OCI-LY7 (cell line): ENCODE results near the gene TESK1. TPM values are rescaled to one million over a fixed set of nuclear protein-coding genes. Genes with fewer than 3 reads are reported as not detected.

Experiments
- BruUV-seq: library from RNA; stranded (reverse); fragments of 400-500 nt; replicated peaks from 2 replicates; lab custom pipeline; 2021; lab: Mats Ljungman, UMichigan
- CTCF ChIA-PET: fragments of 300-600 bp; sonication (Branson Sonifier 250); formaldehyde crosslinking; loops from one replicate; lab custom pipeline; 2022; ENCODE audit warnings: antibody characterized with exemption; ENCODE audit not compliant: unreplicated experiment; lab: Charles Lee
- POLR2A ChIA-PET: fragments of 300-600 bp; sonication (Branson Sonifier 250); formaldehyde crosslinking; loops from one replicate; lab custom pipeline; 2022; ENCODE audit warnings: antibody characterized with exemption; lab: Charles Lee
- DNase-seq: peaks from one replicate; pipeline ENCODE4 v3.0.0-alpha.2; 2015; ENCODE audit warnings: low spot score
- H2AFZ ChIP-seq: fragments of 200-600 bp; sonication (generic), shearing (Covaris generic); 2 replicates; pipeline ENCODE4 v1.6.1; 2014; ENCODE audit warnings: mild to moderate bottlenecking, antibody characterized with exemption, low read length, moderate library complexity
- H3K27ac ChIP-seq: fragments of 200-600 bp; sonication (generic); 2 replicates; pipeline ENCODE4 v1.5.1; 2014; ENCODE audit warnings: mixed run types, low read depth, mild to moderate bottlenecking, moderate library complexity, low read length, inconsistent platforms; ENCODE audit not compliant: poor library complexity, severe bottlenecking
- H3K36me3 ChIP-seq: fragments of 200-600 bp; sonication (generic); 2 replicates; pipeline ENCODE4 v1.6.1; 2014; ENCODE audit warnings: mild to moderate bottlenecking, antibody characterized with exemption, low read length, moderate library complexity, mixed read lengths; ENCODE audit not compliant: insufficient read depth
- H3K4me1 ChIP-seq: fragments of 200-600 bp; sonication (generic); 2 replicates; pipeline ENCODE4 v1.5.1; 2014; ENCODE audit warnings: mild to moderate bottlenecking, low read length; ENCODE audit not compliant: insufficient read depth, poor library complexity, severe bottlenecking
- H3K4me2 ChIP-seq: fragments of 200-600 bp; sonication (generic); 2 replicates; pipeline ENCODE4 v1.6.1; 2014; ENCODE audit warnings: mild to moderate bottlenecking, low read length
- H3K4me3 ChIP-seq: fragments of 200-600 bp; sonication (generic); 2 replicates; pipeline ENCODE4 v1.5.1; 2014; ENCODE audit warnings: mild to moderate bottlenecking, low read depth, low read length; ENCODE audit not compliant: poor library complexity, severe bottlenecking
- H3K79me2 ChIP-seq: fragments of 200-600 bp; sonication (generic); 2 replicates; pipeline ENCODE4 v1.6.1; 2016; ENCODE audit warnings: low read depth, mild to moderate bottlenecking, low read length, moderate library complexity, mixed read lengths; ENCODE audit not compliant: insufficient read depth
- H3K9me2 ChIP-seq: fragments of 200-600 bp; sonication (generic); 2 replicates; pipeline ENCODE4 v1.6.1; 2016; ENCODE audit warnings: mild to moderate bottlenecking, low read length, mixed read lengths; ENCODE audit not compliant: insufficient read depth
- H3K9me3 ChIP-seq: fragments of 200-600 bp; sonication (generic); 2 replicates; pipeline ENCODE4 v1.6.1; 2014; ENCODE audit warnings: mild to moderate bottlenecking, mixed run types, low read length, mixed read lengths
- H4K20me1 ChIP-seq: fragments of 200-600 bp; sonication (generic); 2 replicates; pipeline ENCODE4 v1.6.1; 2014; ENCODE audit warnings: mild to moderate bottlenecking, antibody characterized with exemption, low read length, moderate library complexity, mixed read lengths; ENCODE audit not compliant: insufficient read depth
- CTCF ChIP-seq: fragments of 200-600 bp; sonication (generic); conservative IDR thresholded peaks from 2 replicates; pipeline ENCODE4 v1.5.1; 2014; ENCODE audit warnings: mild to moderate bottlenecking, antibody characterized with exemption, low read length, moderate library complexity, mixed read lengths
- EZH2phosphoT487 ChIP-seq: fragments of 200-600 bp; sonication (generic); IDR thresholded peaks from 2 replicates; pipeline ENCODE4 v1.6.1; 2018; ENCODE audit warnings: low read depth, borderline replicate concordance, mild to moderate bottlenecking, mixed run types, antibody characterized with exemption, low read length, moderate library complexity, mixed read lengths
- intact Hi-C: fragments of 100-400 bp; cut with micrococcal nuclease; formaldehyde crosslinking; loops from one replicate; pipeline ENCODE4 v1.10.0; 2022; ENCODE audit not compliant: unreplicated experiment
- total RNA-seq, 2 experiments: library from RNA; depleted of rRNA in 1 of 2; stranded (reverse); fragments of >200 nt in 1 of 2; shearing (Covaris generic) in 1 of 2; gene quantifications; 2 replicates each; pipeline ENCODE4 v1.2.3, GENCODE V29; 2014 to 2022

The TESK1 gene
- total RNA-seq, 2 experiments from 2014 or later, result 15.0 to 42.2 TPM

DNA sequence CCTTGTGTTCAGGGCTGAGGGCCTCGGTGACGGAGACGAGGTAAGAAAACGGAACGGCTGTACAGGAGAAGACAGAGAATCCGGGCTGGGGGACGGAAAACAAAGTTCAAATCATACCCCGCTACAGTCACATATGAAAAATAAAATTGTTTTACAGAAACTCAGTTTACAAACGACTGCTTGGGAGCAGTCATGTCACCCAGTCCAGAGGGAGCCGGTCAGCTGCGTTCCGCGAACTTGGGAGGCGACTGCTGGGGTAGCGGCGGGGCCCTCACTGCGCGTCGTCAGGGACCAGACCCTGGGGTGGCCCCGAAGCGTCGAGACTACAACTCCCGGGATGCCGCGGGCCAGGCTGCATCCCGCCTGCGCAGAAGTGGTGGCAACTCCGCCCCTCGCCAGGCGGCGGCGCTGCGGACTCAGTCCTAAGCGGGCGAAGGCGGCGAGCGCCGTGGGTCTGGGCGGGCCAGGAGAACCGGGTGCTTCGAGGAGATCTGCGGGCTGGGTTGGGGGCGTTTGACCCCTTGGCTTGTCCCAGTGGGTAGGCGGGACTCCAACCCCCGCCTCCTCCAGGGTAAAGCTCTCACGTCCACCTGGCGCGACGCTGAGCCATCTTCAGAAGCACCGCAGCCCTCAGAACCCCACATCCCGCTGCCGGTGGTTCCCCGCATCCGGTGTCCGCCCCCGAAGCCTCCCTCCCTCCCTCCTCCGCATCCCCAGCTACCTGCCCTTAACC lies 41.6 kb downstream of the TESK1 start:
- Histone ChIP-seq H3K4me2 (peak overlapping the region; percentile 78), H3K9me2 (no peaks in the 10 kb centered on the region), H3K27ac (peak overlapping the region; percentile 89), H4K20me1 (no peaks in the 10 kb centered on the region), H3K36me3 (peaks cover 42% of the 10 kb centered on the region), H3K9me3 (no peaks in the 10 kb centered on the region), H3K79me2 (peaks cover 35% of the 10 kb centered on the region; the same call in 1 of the 2 replicates), H3K4me1 (peaks cover 46% of the 10 kb centered on the region), H3K4me3 (peak overlapping the region; percentile 92), H2AFZ (peak overlapping the region; percentile 60; the same call in 1 of the 2 replicates)
- TF ChIP-seq CTCF (peak; percentile 83), EZH2phosphoT487 (no peak)
- POLR2A ChIA-PET, result interaction anchor here (0.6 to 7.6 kb wide), 18 partner anchors 11 to 168 kb away, joined by 3 to 110 read pairs (median 4); partner anchors contain the start of genes ARHGEF39, CCDC107, CD72 and HINT2
- BruUV-seq, result no TSS peak
- CTCF ChIA-PET, result interaction anchor here (0.6 to 3.4 kb wide), 8 partner anchors 11 to 50 kb away, joined by 3 to 21 read pairs (median 6); partner anchors contain the start of genes CCDC107 and RMRP
- DNase-seq, result peak; percentile 93
- intact Hi-C loops, result loop anchor here (1.0 to 2.0 kb wide), 2 partner anchors 27 to 86 kb away; partner anchors contain the start of genes CREB3 and TLN1

GRCh38 chr9:35649431-35650340 lies 44.6 kb downstream of the TESK1 start:
- H3K27ac ChIP-seq, result peak overlapping the region; percentile 89
- TF ChIP-seq EZH2phosphoT487, result no peak
- TF ChIP-seq CTCF, result no peak
- peak overlapping the region; percentile 92 for H3K4me3 ChIP-seq
- CTCF ChIA-PET, result interaction anchor here (0.5 to 1.7 kb wide), 5 partner anchors 11 to 660 kb away, joined by 3 to 9 read pairs (median 5); partner anchors contain the start of genes DNAJB5, GBA2 and RGP1
- H3K4me2 ChIP-seq, result peak overlapping the region; percentile 78
- TSS peak; percentile 82 for BruUV-seq
- H2AFZ ChIP-seq, result no peak overlapping the region; the same call in 1 of the 2 replicates
- no peaks in the 10 kb centered on the region for H4K20me1 ChIP-seq
- H3K36me3 ChIP-seq, result peaks cover 23% of the 10 kb centered on the region
- peaks cover 35% of the 10 kb centered on the region; the same call in 1 of the 2 replicates for H3K79me2 ChIP-seq
- H3K9me2 ChIP-seq, result no peaks in the 10 kb centered on the region
- POLR2A ChIA-PET, result interaction anchor here (0.7 to 7.6 kb wide), 15 partner anchors 8 to 114 kb away, joined by 3 to 110 read pairs (median 6); partner anchors contain the start of genes ARHGEF39, CCDC107, CD72 and CREB3
- intact Hi-C loops, result loop anchor here (1.0 kb wide), 1 partner anchor 45 kb away; no protein-coding TSS in a partner anchor
- no peaks in the 10 kb centered on the region for H3K9me3 ChIP-seq
- DNase-seq, result peak; percentile 67
- peaks cover 71% of the 10 kb centered on the region for H3K4me1 ChIP-seq
